ENCODE results near the gene FARS2.

DNA sequence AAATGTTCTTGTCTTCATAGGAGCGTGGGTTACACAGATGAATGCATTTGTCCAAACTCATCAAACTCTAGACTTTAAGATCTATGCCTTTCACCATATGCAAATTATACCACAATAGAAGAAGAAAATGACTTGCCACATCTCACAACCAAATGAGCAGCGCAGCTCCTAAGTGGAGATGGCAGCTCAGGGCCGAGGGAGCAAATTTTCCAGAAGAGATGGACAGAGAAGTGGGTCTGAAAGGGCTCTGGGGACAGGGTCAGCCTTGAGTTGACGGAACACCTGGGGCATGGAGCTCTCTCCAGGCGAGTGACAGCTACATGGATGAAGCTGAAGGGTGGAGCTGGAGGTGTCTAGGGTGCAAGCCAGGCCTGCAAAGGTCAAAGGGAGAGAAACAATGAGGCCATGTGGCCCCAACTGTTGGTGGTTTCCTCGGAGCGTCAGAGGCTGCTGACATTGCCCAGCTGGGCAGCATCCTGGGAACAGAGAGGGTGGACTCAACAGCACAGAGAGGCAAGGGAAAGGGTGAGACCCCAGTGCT is 517.1 kb downstream of the FARS2 start:
- TF ChIP-seq CTCF (IDR thresholded peaks at IDR 0.05) = no peak
- no peak for TF ChIP-seq EP300 (IDR thresholded peaks at IDR 0.05)
